ENCODE measurements around the gene DLGAP1. TPM values are rescaled to one million over a fixed set of nuclear protein-coding genes. Genes with fewer than 3 reads are reported as not detected.
A peak's percentile ranks its signal among the peaks of the same experiment; 100 is the strongest.

Gene DLGAP1
- total RNA-seq, 3 donors from 2014 or later = 0.96 to 17.6 (median 5.2) TPM

GRCh38 chr18:3450799-3451182 is 1004.3 kb downstream of the DLGAP1 start:
- peaks cover 0 to 8% of the 10 kb centered on the region in 2 donors for H3K4me1 ChIP-seq
- H3K27ac ChIP-seq = peak overlapping the region; percentile 99 to 100
- no peak for DNase-seq (ENCODE audit: low spot score in 2 of 2)
- intact Hi-C loops (cut with DNase I; ENCODE audit: low total_unique reads) = no loop called here
- TF ChIP-seq POLR2A (IDR thresholded peaks at IDR 0.05) (no peak), POLR2AphosphoS5 (IDR thresholded peaks at IDR 0.05) (no peak)
- TF ChIP-seq, protein P1, sequence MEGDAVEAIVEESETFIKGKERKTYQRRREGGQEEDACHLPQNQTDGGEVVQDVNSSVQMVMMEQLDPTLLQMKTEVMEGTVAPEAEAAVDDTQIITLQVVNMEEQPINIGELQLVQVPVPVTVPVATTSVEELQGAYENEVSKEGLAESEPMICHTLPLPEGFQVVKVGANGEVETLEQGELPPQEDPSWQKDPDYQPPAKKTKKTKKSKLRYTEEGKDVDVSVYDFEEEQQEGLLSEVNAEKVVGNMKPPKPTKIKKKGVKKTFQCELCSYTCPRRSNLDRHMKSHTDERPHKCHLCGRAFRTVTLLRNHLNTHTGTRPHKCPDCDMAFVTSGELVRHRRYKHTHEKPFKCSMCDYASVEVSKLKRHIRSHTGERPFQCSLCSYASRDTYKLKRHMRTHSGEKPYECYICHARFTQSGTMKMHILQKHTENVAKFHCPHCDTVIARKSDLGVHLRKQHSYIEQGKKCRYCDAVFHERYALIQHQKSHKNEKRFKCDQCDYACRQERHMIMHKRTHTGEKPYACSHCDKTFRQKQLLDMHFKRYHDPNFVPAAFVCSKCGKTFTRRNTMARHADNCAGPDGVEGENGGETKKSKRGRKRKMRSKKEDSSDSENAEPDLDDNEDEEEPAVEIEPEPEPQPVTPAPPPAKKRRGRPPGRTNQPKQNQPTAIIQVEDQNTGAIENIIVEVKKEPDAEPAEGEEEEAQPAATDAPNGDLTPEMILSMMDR (IDR thresholded peaks at IDR 0.05) = no peak
- no peaks in the 10 kb centered on the region for H3K36me3 ChIP-seq
- no peaks in the 10 kb centered on the region for H3K9me3 ChIP-seq
- peak overlapping the region; percentile 88 to 97 (median 88) for H3K4me3 ChIP-seq
- H3K27me3 ChIP-seq = no peaks in the 10 kb centered on the region

GRCh38 chr18:3450012-3450798 is 1004.9 kb downstream of the DLGAP1 start, which contains the start of gene TGIF1:
Gene TGIF1 (plus strand): TSS chr18:3450172. CDS start chr18:3450490, 318 bp downstream.
- intact Hi-C loops (cut with DNase I; ENCODE audit: low total_unique reads) = no loop called here
- H3K4me1 ChIP-seq = peaks cover 0 to 2% of the 10 kb centered on the region in 2 donors

GRCh38 chr18:3449512-3450011 is 1005.5 kb downstream of the DLGAP1 start:
- no peak for DNase-seq (ENCODE audit: low spot score in 2 of 2)
- TF ChIP-seq, protein P1 (IDR thresholded peaks at IDR 0.05) = no peak
- peak in 1 of 3 donors; percentile 36 for TF ChIP-seq POLR2AphosphoS5 (IDR thresholded peaks at IDR 0.05)
- intact Hi-C loops (cut with DNase I; ENCODE audit: low total_unique reads) = loop anchor here (2.0 kb wide), 1 partner anchor 143 kb away; no protein-coding TSS in a partner anchor

More at GRCh38 chr18:3450012-3450798, 1004.9 kb downstream of the DLGAP1 start, which contains the start of gene TGIF1:
- peak; percentile 89 to 90 for DNase-seq (ENCODE audit: low spot score in 2 of 2)
- peak within 1 kb of the TSS; percentile 99 to 100 for H3K27ac ChIP-seq
- no peaks in the 10 kb centered on the region for H3K36me3 ChIP-seq
- TF ChIP-seq, protein P1 (IDR thresholded peaks at IDR 0.05) = peak in 1 of 3 donors; percentile 9
- TF ChIP-seq POLR2A (IDR thresholded peaks at IDR 0.05) (peak; percentile 78), POLR2AphosphoS5 (IDR thresholded peaks at IDR 0.05) (peak; percentile 66 to 84 (median 82))
- no peaks in the 10 kb centered on the region for H3K27me3 ChIP-seq
- no peaks in the 10 kb centered on the region for H3K9me3 ChIP-seq
- peak within 1 kb of the TSS; percentile 88 to 97 (median 88) for H3K4me3 ChIP-seq

DNA sequence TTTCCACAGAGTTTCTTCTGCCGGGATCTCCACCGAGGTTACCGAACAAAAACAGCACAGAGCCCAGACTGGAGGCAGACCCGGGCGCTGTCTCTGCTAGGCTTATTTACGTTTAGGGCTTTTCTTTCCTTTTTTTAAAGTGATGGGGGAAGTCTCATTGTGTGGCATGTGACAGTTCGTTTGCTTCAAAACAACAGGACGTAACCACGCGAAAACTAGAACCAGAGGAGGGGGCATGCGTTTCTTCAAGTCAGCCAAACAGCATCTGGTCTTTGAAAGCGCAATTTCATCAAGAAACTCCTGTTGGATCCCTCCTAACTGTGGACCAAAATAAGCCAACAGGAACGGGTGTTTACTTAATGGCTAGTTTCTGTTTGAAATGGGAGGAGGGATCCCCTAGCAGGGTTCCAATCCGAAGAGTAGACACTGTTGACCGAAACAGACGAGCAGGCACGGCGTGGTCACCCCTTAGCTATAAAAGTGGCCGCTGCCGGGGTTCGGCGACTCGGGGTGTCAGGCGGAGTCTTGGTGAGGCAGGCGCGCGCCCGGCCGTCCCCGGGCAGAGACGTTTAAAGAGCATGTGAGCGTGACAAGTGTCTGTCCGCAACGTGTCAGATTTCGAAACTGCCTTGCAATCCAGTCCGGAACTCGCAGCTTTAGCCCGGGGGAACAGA is 1006.1 kb downstream of the DLGAP1 start:
- Histone ChIP-seq H3K4me3 (peak overlapping the region; percentile 88 to 97 (median 88)), H3K4me1 (no peaks in the 10 kb centered on the region), H3K9me3 (no peaks in the 10 kb centered on the region), H3K27ac (peak overlapping the region; percentile 99 to 100), H3K27me3 (no peaks in the 10 kb centered on the region), H3K36me3 (no peaks in the 10 kb centered on the region)
- intact Hi-C loops (cut with DNase I; ENCODE audit: low total_unique reads) = loop anchor here (2.0 kb wide), 1 partner anchor 144 kb away; no protein-coding TSS in a partner anchor
- peak; percentile 91 to 96 for DNase-seq (ENCODE audit: low spot score in 2 of 2)
- TF ChIP-seq, protein P1 (IDR thresholded peaks at IDR 0.05) = no peak
- TF ChIP-seq POLR2AphosphoS5 (IDR thresholded peaks at IDR 0.05) (peak; percentile 85 to 92 (median 86)), POLR2A (IDR thresholded peaks at IDR 0.05) (peak; percentile 90)

More at GRCh38 chr18:3449512-3450011, 1005.5 kb downstream of the DLGAP1 start:
- peak overlapping the region; percentile 99 to 100 for H3K27ac ChIP-seq
- no peaks in the 10 kb centered on the region for H3K4me1 ChIP-seq
- H3K27me3 ChIP-seq = no peaks in the 10 kb centered on the region
- H3K9me3 ChIP-seq = no peaks in the 10 kb centered on the region
- peak overlapping the region; percentile 88 to 97 (median 88) for H3K4me3 ChIP-seq
- H3K36me3 ChIP-seq = no peaks in the 10 kb centered on the region

Data from breast epithelium (tissue), 4 donors.